B cell (primary cell): ENCODE results near the gene TMEM164. TPM values are rescaled to one million over a fixed set of nuclear protein-coding genes. Genes with fewer than 3 reads are reported as not detected.

Experiments used
- ATAC-seq: fragments of 200-7000 bp; cut with Tn5 transposase; one replicate; pipeline ENCODE4 v1.10.0; 2021; ENCODE audit warnings: low read depth, mild to moderate bottlenecking, moderate number of reproducible peaks, moderate library complexity
- CTCF ChIA-PET: fragments of 350-600 bp; sonication (Branson Sonifier 250); formaldehyde crosslinking; loops from one replicate; lab custom pipeline; 2021; ENCODE audit warnings: antibody characterized with exemption, inconsistent platforms; lab: Charles Lee
- POLR2A ChIA-PET: fragments of 350-600 bp; sonication (Branson Sonifier 250); formaldehyde crosslinking; loops from one replicate; lab custom pipeline; 2021; ENCODE audit warnings: antibody characterized with exemption; lab: Charles Lee
- DNase-seq: peaks from one replicate; pipeline ENCODE4 v3.0.0; 2013
- H2AFZ ChIP-seq: 2 replicates; pipeline ENCODE4 v1.6.1; 2012; ENCODE audit warnings: mild to moderate bottlenecking, low read depth, low read length; ENCODE audit not compliant: insufficient read depth, poor library complexity, severe bottlenecking
- H3K27ac ChIP-seq, 2 donors: 1 replicate in 1 of 2; 2 replicates in 1 of 2; pipeline ENCODE4 v1.5.1; 2012 to 2013; ENCODE audit warnings: low read length in 2 of 2, mild to moderate bottlenecking in 2 of 2, moderate library complexity in 1 of 2
- H3K27me3 ChIP-seq, 4 experiments: fragments of 200-600 bp in 1 of 4; sonication (generic) in 1 of 4; replicated peaks in 1 of 4; 1 replicate in 2 of 4; 2 replicates in 2 of 4; pipeline versions ENCODE4 v1.6.1 to v1.7.0; 2013 to 2016; ENCODE audit warnings: low read length in 3 of 4, mild to moderate bottlenecking in 2 of 4, mixed read lengths in 1 of 4, moderate library complexity in 1 of 4; ENCODE audit not compliant: insufficient read depth in 4 of 4, control insufficient read depth in 3 of 4; ENCODE audit errors: control extremely low read depth in 1 of 4
- H3K36me3 ChIP-seq, 2 experiments: replicated peaks in 1 of 2; 1 replicate in 1 of 2; 2 replicates in 1 of 2; pipeline versions ENCODE4 v1.6.1 to v1.7.1; 2013; ENCODE audit warnings: low read length in 1 of 2; ENCODE audit not compliant: insufficient read depth in 2 of 2, control insufficient read depth in 1 of 2; ENCODE audit errors: control extremely low read depth in 1 of 2, extremely low read depth in 1 of 2
- H3K4me1 ChIP-seq, 2 donors: fragments of 200-600 bp in 1 of 2; sonication (generic) in 1 of 2; 1 replicate in 1 of 2; 2 replicates in 1 of 2; pipeline versions ENCODE4 v1.5.1 to v1.6.1; 2013 to 2017; ENCODE audit warnings: low read length in 2 of 2; ENCODE audit not compliant: control insufficient read depth in 2 of 2, insufficient read depth in 2 of 2
- H3K4me2 ChIP-seq: replicated peaks from 2 replicates; pipeline ENCODE3; 2012; ENCODE audit warnings: mild to moderate bottlenecking, low read depth, low read length; ENCODE audit not compliant: poor library complexity, severe bottlenecking
- H3K4me3 ChIP-seq, 5 experiments: fragments of 200-600 bp in 1 of 5; sonication (generic) in 1 of 5; 1 replicate in 3 of 5; 2 replicates in 2 of 5; pipeline versions ENCODE4 v1.5.1 to v1.7.0; 2011 to 2016; ENCODE audit warnings: low read length in 4 of 5, mild to moderate bottlenecking in 4 of 5, low read depth in 2 of 5, control low read depth in 1 of 5, moderate library complexity in 1 of 5; ENCODE audit not compliant: insufficient read depth in 1 of 5; ENCODE audit errors: control extremely low read depth in 1 of 5, extremely low read depth in 1 of 5
- H3K79me2 ChIP-seq: fragments of 200-600 bp; sonication (generic); one replicate; pipeline ENCODE4 v1.6.0; 2016; ENCODE audit warnings: low read length; ENCODE audit not compliant: control insufficient read depth, insufficient read depth
- H3K9ac ChIP-seq: fragments of 200-600 bp; sonication (generic); 2 replicates; pipeline ENCODE4 v1.6.1; 2017; ENCODE audit warnings: mild to moderate bottlenecking, low read length, moderate library complexity
- H3K9me3 ChIP-seq, 3 donors: one replicate each; pipeline versions ENCODE4 v1.6.1 to v1.7.1; 2013; ENCODE audit warnings: low read length in 2 of 3; ENCODE audit not compliant: control insufficient read depth in 2 of 3, insufficient read depth in 1 of 3; ENCODE audit errors: control extremely low read depth in 1 of 3
- H4K20me1 ChIP-seq: 2 replicates; pipeline ENCODE4 v1.6.0; 2012; ENCODE audit warnings: mild to moderate bottlenecking, low read length; ENCODE audit not compliant: insufficient read depth, control insufficient read depth, poor library complexity, severe bottlenecking
- H3K27ac Mint-ChIP-seq: one replicate; pipeline ENCODE4 v1.8.0; 2021; ENCODE audit warnings: mixed read lengths
- H3K27me3 Mint-ChIP-seq: one replicate; pipeline ENCODE4 v1.8.0; 2021; ENCODE audit warnings: mixed read lengths
- H3K4me1 Mint-ChIP-seq: one replicate; pipeline ENCODE4 v1.8.0; 2021; ENCODE audit warnings: mixed read lengths
- H3K4me3 Mint-ChIP-seq: one replicate; pipeline ENCODE4 v1.8.0; 2021; ENCODE audit warnings: mixed read lengths
- H3K9me3 Mint-ChIP-seq: one replicate; pipeline ENCODE4 v1.8.0; 2022; ENCODE audit warnings: mixed read lengths; ENCODE audit not compliant: insufficient read depth
- CTCF ChIP-seq: fragments of 200-600 bp; IDR thresholded peaks from one replicate; pipeline ENCODE4 v1.8.0; 2022; ENCODE audit warnings: antibody characterized with exemption, mild to moderate bottlenecking
- EZH2 ChIP-seq: IDR thresholded peaks from 2 replicates; pipeline ENCODE4 v1.6.1; 2012; ENCODE audit warnings: borderline replicate concordance, low read depth, mild to moderate bottlenecking, moderate library complexity, low read length; ENCODE audit not compliant: insufficient read depth, poor library complexity, severe bottlenecking
- WGBS: methylation state at CpG from one replicate; pipeline ENCODE4 v1.1.5; 2013; ENCODE audit warnings: missing lambda C conversion rate; ENCODE audit not compliant: insufficient coverage; 5-methylcytosine and 5-hydroxymethylcytosine counted together
- intact Hi-C: fragments of 100-400 bp; cut with micrococcal nuclease; formaldehyde crosslinking; loops from one replicate; pipeline ENCODE4 v1.10.0; 2022
- polyA plus RNA-seq: library from polyadenylated mRNA; depleted of rRNA; stranded (reverse); fragments of >200 nt; gene quantifications from 2 replicates; pipeline ENCODE4 v1.2.3, GENCODE V29; 2012
- total RNA-seq, 2 donors: library from RNA; stranded (reverse); fragments of 120-200 nt in 1 of 2; gene quantifications; 1 replicate in 1 of 2; 2 replicates in 1 of 2; pipeline versions ENCODE4 v1.2.3 to v1.2.4, GENCODE V29; 2013 to 2022

Gene TMEM164
- total and polyA plus RNA-seq, 2 donors (not counting 1 experiment from before 2014, with no cell fraction given): 9.4 to 26.6 TPM

GRCh38 chrX:109997786-109998452 lies 5.0 kb upstream of the TMEM164 start:
- H3K9me3 ChIP-seq: no peaks in the 10 kb centered on the region
- no peak overlapping the region for H3K27ac ChIP-seq
- DNase-seq (no peak), ATAC-seq (no peak)
- intact Hi-C loops: no loop called here
- no peak overlapping the region for H3K27ac Mint-ChIP-seq
- CTCF ChIA-PET: no interaction called here
- WGBS: 75% methylated on average over 2 of the region's 6 CpGs
- no peaks in the 10 kb centered on the region for H3K9me3 Mint-ChIP-seq
- H3K9ac ChIP-seq: no peak overlapping the region
- no peak overlapping the region for H3K4me2 ChIP-seq
- no peaks in the 10 kb centered on the region for H3K27me3 ChIP-seq
- H3K27me3 Mint-ChIP-seq: peaks cover 5% of the 10 kb centered on the region
- no peaks in the 10 kb centered on the region for H3K36me3 ChIP-seq
- H3K4me1 ChIP-seq: peaks cover 3 to 5% of the 10 kb centered on the region in 2 donors
- no peak overlapping the region for H3K4me3 ChIP-seq
- no peaks in the 10 kb centered on the region for H4K20me1 ChIP-seq
- POLR2A ChIA-PET: no interaction called here
- no peak overlapping the region for H2AFZ ChIP-seq
- peaks cover under 1% of the 10 kb centered on the region for H3K79me2 ChIP-seq
- no peak overlapping the region for H3K4me3 Mint-ChIP-seq
- H3K4me1 Mint-ChIP-seq: peaks cover 2% of the 10 kb centered on the region
- TF ChIP-seq CTCF: no peak
- no peak for TF ChIP-seq EZH2

- ChIA-PET CTCF (no interaction called here), POLR2A (no interaction called here)
- Mint-ChIP-seq H3K4me1 (peaks cover 14% of the 10 kb centered on the region), H3K9me3 (no peaks in the 10 kb centered on the region), H3K27ac (no peak overlapping the region), H3K27me3 (no peaks in the 10 kb centered on the region), H3K4me3 (no peak overlapping the region)
- H3K79me2 ChIP-seq: peaks cover 9% of the 10 kb centered on the region
- H3K9ac ChIP-seq: no peak overlapping the region
- no peak overlapping the region for H3K4me2 ChIP-seq
- no peak overlapping the region for H3K4me3 ChIP-seq
- H3K9me3 ChIP-seq: no peaks in the 10 kb centered on the region
- no peak overlapping the region for H3K27ac ChIP-seq
- no peaks in the 10 kb centered on the region for H3K27me3 ChIP-seq
- no peak for DNase-seq
- TF ChIP-seq EZH2: no peak
- no peak for TF ChIP-seq CTCF
- no peak for ATAC-seq
- peaks cover 7 to 15% of the 10 kb centered on the region in 2 donors for H3K4me1 ChIP-seq
- intact Hi-C loops: loop anchor here (5.0 to 10.0 kb wide), 3 partner anchors 113 to 1908 kb away; partner anchors contain the start of genes ATG4A and PSMD10
- no peaks in the 10 kb centered on the region for H3K36me3 ChIP-seq
- no peaks in the 10 kb centered on the region for H4K20me1 ChIP-seq
- no CpG with 5 or more reads among the region's 5 CpGs for WGBS
- H2AFZ ChIP-seq: no peak overlapping the region
These were observed 2.9 kb upstream of the TMEM164 start for GRCh38 chrX:110000000-110000399.
